Pancreas (tissue), 10 donors: ENCODE data around the gene HTN1. TPM values are rescaled to one million over a fixed set of nuclear protein-coding genes. Genes with fewer than 3 reads are reported as not detected.
"Not testable (repeated sequence)": the region's sequence is repeated elsewhere in the genome, so short reads cannot be mapped to it uniquely, and the experiment has no call there.

Source experiments
- ATAC-seq, 4 donors: fragments of 200-7000 bp; cut with Tn5 transposase; one replicate each; pipeline versions ENCODE4 v1.8.0 to v1.9.1; 2020; ENCODE audit warnings: mild to moderate bottlenecking in 4 of 4, moderate library complexity in 4 of 4
- DNase-seq, 6 donors: peaks; one replicate each; pipeline ENCODE4 v3.0.0-alpha.2; 2020
- FAIRE-seq: peaks from 2 replicates; lab custom pipeline; 2012; peaks lifted over from hg19 to GRCh38; lab: Jason Lieb, UNC
- H3K27ac ChIP-seq, 4 donors: fragments of 200-600 bp; sonication (generic); 1 replicate in 3 of 4; 2 replicates in 1 of 4; pipeline versions ENCODE4 v1.5.0 to v1.8.0; 2020
- H3K27me3 ChIP-seq, 4 donors: fragments of 200-600 bp; one replicate each; pipeline ENCODE4 v1.8.0; 2021
- H3K36me3 ChIP-seq, 3 donors: fragments of 200-600 bp; sonication (generic) in 1 of 3; one replicate each; pipeline versions ENCODE4 v1.5.0 to v1.8.0; 2020 to 2021
- H3K4me1 ChIP-seq, 3 donors: fragments of 200-600 bp; one replicate each; pipeline ENCODE4 v1.8.0; 2021
- H3K4me3 ChIP-seq, 4 donors: fragments of 200-600 bp; sonication (generic) in 2 of 4; one replicate each; pipeline versions ENCODE4 v1.5.0 to v1.8.0; 2020 to 2021
- H3K9me3 ChIP-seq, 4 donors: fragments of 200-600 bp; one replicate each; pipeline ENCODE4 v1.8.0; 2021
- WGBS, 2 donors: extraction: QIAGEN DNeasy Blood & Tissue Kit; methylation state at CpG; one replicate each; pipeline ENCODE4 v1.1.7; 2013; 5-methylcytosine and 5-hydroxymethylcytosine counted together
- intact Hi-C, 3 donors: fragments of 100-400 bp; cut with DNase I; formaldehyde crosslinking; loops; one replicate each; pipeline versions ENCODE4 v1.11.1 to v1.14.2; 2022
- polyA plus RNA-seq, 2 donors: library from polyadenylated mRNA; stranded (reverse); fragments of 200-250 nt; gene quantifications; one replicate each; pipeline ENCODE4 v1.2.3, GENCODE V29; 2013
- total RNA-seq, 6 donors: library from RNA; stranded (reverse); fragmentation: NEBNext Ultra II Directional in 4 of 6; extraction: Animal tissue kit (Norgen Biotek cat#: 25700) in 4 of 6; gene quantifications; one replicate each; pipeline versions ENCODE4 v1.2.1 to v1.2.4, GENCODE V29; 2021 to 2023
- TF ChIP-seq, protein P1 (sequence below), 4 donors: fragments of 200-600 bp; sonication (generic) in 3 of 4; IDR thresholded peaks; one replicate each; pipeline versions ENCODE4 v1.5.0 to v1.8.0; 2021; ENCODE audit warnings: antibody characterized with exemption in 4 of 4
- donor health status: healthy with polysubstance abuse.
- donor health status: DM: no; HTN: no; CAD: no; lungs with moderate emphysema.
- donor health status: DM: no; HTN: no; CAD: no.
- donor health status: control.
- donor health status: control.
- donor health status: Bipolar disorder and iron deficiency.
- donor health status: DM: yes; HTN: yes; CAD: no.
- donor health status: DM: no; HTN: no; CAD: no.
- donor health status: DM: no; HTN: no; CAD: no.
- donor health status: DM: yes; HTN: yes; CAD: no.

The HTN1 gene
- total and polyA plus RNA-seq, 8 donors = not detected

DNA sequence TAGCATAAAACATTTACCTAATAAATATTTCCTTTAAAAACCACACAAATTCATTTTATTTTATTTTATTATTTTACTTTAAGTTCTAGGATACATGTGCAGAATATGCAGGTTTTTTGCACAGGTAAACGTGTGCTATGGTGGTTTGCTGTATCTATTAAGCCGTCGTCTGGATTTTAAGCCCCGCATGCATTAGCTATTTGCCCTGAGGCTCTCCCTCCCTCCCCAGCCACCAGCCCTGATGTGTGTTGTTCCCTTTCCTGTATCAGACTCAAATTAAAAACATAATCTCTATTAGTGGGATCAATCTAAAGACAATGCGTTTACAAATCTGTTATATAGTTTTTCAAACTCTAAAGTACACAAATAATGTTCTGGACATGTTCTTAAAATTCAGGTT, 23.2 kb upstream of the HTN1 start:
- no peaks in the 10 kb centered on the region for H3K27me3 ChIP-seq
- no peak for ATAC-seq
- no peaks in the 10 kb centered on the region for H3K36me3 ChIP-seq
- H3K4me3 ChIP-seq = no peak overlapping the region
- TF ChIP-seq, protein P1, sequence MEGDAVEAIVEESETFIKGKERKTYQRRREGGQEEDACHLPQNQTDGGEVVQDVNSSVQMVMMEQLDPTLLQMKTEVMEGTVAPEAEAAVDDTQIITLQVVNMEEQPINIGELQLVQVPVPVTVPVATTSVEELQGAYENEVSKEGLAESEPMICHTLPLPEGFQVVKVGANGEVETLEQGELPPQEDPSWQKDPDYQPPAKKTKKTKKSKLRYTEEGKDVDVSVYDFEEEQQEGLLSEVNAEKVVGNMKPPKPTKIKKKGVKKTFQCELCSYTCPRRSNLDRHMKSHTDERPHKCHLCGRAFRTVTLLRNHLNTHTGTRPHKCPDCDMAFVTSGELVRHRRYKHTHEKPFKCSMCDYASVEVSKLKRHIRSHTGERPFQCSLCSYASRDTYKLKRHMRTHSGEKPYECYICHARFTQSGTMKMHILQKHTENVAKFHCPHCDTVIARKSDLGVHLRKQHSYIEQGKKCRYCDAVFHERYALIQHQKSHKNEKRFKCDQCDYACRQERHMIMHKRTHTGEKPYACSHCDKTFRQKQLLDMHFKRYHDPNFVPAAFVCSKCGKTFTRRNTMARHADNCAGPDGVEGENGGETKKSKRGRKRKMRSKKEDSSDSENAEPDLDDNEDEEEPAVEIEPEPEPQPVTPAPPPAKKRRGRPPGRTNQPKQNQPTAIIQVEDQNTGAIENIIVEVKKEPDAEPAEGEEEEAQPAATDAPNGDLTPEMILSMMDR (IDR thresholded peaks at IDR 0.05) = no peak
- DNase-seq = no peak
- H3K27ac ChIP-seq = no peak overlapping the region
- intact Hi-C loops = no loop called here
- H3K4me1 ChIP-seq = no peaks in the 10 kb centered on the region
- H3K9me3 ChIP-seq = no peaks in the 10 kb centered on the region
- no peak for FAIRE-seq
- WGBS, 2 donors = 77 to 78% methylated on average over 5 of the region's 5 CpGs

DNA sequence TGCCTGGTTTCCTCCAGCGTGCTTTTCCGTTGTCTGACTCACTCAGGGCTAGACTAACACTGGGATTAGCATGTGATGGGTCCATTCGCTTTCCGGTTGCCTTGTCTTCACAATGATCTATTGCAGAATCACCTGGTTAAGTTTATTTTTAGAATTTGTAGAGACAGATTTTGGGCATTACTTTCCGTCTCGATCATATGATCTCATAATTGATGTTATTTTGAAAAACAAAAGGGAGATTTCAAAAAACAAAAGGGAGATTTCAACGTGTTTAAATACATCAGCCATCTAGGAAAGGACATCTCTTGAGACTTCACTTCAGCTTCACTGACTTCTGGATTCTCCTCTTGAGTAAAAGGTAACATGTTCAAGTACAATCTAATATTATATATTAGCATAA, 22.1 kb upstream of the HTN1 start, which contains the start of gene HTN3:
TSS of gene HTN3 (plus strand) at position 301 of the 400 bp plus-strand sequence. CDS start 2,282 bp downstream, outside the sequence.
- intact Hi-C loops, H3K4me3 ChIP-seq, H3K9me3 ChIP-seq, FAIRE-seq, H3K4me1 ChIP-seq, H3K27ac ChIP-seq, ATAC-seq, H3K36me3 ChIP-seq, DNase-seq, H3K27me3 ChIP-seq: not testable (repeated sequence)
- WGBS, 2 donors = 81 to 89% methylated on average over 5 to 6 of the region's 7 CpGs

DNA sequence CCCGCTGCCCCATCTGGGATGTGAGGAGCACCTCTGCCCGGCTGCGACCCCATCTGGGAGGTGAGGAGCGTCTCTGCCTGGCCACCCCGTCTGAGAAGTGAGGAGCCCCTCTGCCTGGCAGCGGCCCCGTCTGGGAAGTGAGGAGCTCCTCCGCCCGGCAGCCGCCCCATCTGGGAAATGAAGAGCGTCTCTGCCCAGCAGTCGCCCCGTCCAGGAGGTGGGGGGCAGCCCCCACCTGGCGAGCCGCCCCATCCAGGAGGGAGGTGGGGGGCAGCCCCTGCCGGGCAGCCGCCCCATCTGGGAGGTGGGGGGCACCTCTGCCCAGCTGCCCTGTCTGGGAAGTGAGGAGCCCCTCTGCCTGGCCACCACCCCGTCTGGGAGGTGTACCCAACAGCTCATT, 12.7 kb upstream of the HTN1 start:
- H3K9me3 ChIP-seq, ATAC-seq, H3K4me3 ChIP-seq, H3K36me3 ChIP-seq, intact Hi-C loops, H3K27me3 ChIP-seq, H3K4me1 ChIP-seq, H3K27ac ChIP-seq, FAIRE-seq: not testable (repeated sequence)
- WGBS, 2 donors = 89 to 90% methylated on average over 14 to 18 of the region's 18 CpGs
- peak in 1 of 6 donors; percentile 46 for DNase-seq

DNA sequence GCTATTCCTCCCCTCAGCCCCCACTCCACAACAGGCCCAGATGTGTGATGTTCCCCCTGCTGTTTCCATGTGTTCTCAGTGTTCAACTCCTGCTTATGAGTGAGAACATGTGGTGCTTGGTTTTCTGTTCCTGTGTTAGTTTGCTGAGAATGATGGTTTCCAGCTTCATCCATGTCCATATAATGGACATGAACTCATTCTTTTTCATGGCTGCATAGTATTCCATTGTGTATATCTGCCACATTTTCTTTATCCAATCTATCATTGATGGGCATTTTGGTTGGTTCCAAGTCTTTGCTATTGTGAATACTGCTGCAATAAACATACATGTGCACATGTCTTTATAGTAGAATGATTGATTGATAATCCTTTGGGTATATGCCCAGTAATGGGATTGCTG, 10.3 kb upstream of the HTN1 start:
- ATAC-seq, intact Hi-C loops: not testable (repeated sequence)

GRCh38 chr4:70041652-70042286, 8.5 kb upstream of the HTN1 start:
- no peak for FAIRE-seq

More for the DNA sequence above, 10.3 kb upstream of the HTN1 start:
- not testable (repeated sequence) for DNase-seq, H3K36me3 ChIP-seq, H3K27ac ChIP-seq, H3K9me3 ChIP-seq, H3K4me3 ChIP-seq, FAIRE-seq, H3K27me3 ChIP-seq, H3K4me1 ChIP-seq

GRCh38 chr4:70056534-70056933, 6.3 kb downstream of the HTN1 start:
- H3K4me3 ChIP-seq, DNase-seq, H3K36me3 ChIP-seq, H3K27ac ChIP-seq, H3K27me3 ChIP-seq, FAIRE-seq, H3K9me3 ChIP-seq, intact Hi-C loops, ATAC-seq, H3K4me1 ChIP-seq: not testable (repeated sequence)
- WGBS, 2 donors = 38 to 68% methylated on average over 1 of the region's 1 CpG

More at GRCh38 chr4:70041652-70042286, 8.5 kb upstream of the HTN1 start:
- Histone ChIP-seq H3K4me1 (no peaks in the 10 kb centered on the region), H3K4me3 (no peak overlapping the region), H3K27me3 (no peaks in the 10 kb centered on the region), H3K27ac (peak overlapping the region in 1 of 4 donors; percentile 2), H3K9me3 (no peaks in the 10 kb centered on the region), H3K36me3 (no peaks in the 10 kb centered on the region)
- intact Hi-C loops = no loop called here
- DNase-seq (peak in 3 of 6 donors; percentile 27 to 33 (median 32)), ATAC-seq (peak in 3 of 4 donors; percentile 40 to 88 (median 86))
- WGBS, 2 donors = 40 to 62% methylated on average over 7 of the region's 7 CpGs
- TF ChIP-seq, protein P1 (IDR thresholded peaks at IDR 0.05) = no peak

DNA sequence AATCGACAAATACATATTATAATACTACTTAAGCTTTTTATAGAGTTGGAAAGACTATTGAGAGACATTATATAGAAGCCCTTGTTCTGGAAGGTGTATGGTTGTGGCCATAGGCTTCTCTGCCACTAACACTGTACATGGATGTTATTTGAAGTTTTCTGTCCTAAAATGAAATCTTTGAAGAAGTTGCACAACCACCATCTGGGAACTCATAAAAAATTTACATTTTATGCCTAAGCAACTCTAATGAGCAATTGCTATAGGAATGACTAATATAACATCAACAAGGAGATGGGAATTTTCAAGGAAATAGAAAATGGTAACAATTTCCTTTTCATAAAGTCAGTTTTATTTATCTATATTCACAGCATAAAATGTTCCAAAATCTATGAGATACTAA, 7.4 kb downstream of the HTN1 start:
- Histone ChIP-seq H3K4me1 (no peaks in the 10 kb centered on the region), H3K4me3 (no peak overlapping the region), H3K9me3 (no peaks in the 10 kb centered on the region), H3K27ac (no peak overlapping the region), H3K27me3 (no peaks in the 10 kb centered on the region), H3K36me3 (no peaks in the 10 kb centered on the region)
- TF ChIP-seq, protein P1 (IDR thresholded peaks at IDR 0.05) = no peak
- no peak for DNase-seq
- FAIRE-seq = no peak
- WGBS, 2 donors = 65 to 78% methylated on average over 1 of the region's 1 CpG
- intact Hi-C loops = no loop called here
- ATAC-seq = no peak
